Small intestine (tissue), 7 donors: ENCODE data around the gene C14orf180. TPM values are rescaled to one million over a fixed set of nuclear protein-coding genes. Genes with fewer than 3 reads are reported as not detected.

ENCODE experiments used
- DNase-seq, 2 donors: peaks; one replicate each; pipeline versions ENCODE4 v3.0.0 to v3.0.0-alpha.2; 2013
- FAIRE-seq: peaks from 2 replicates; lab custom pipeline; 2012; peaks lifted over from hg19 to GRCh38; lab: Jason Lieb, UNC
- H3K27ac ChIP-seq, 3 donors: one replicate each; pipeline ENCODE4 v1.5.1; 2013; ENCODE audit warnings: low read length in 2 of 3, mild to moderate bottlenecking in 2 of 3, control low read depth in 1 of 3, inconsistent platforms in 1 of 3, low read depth in 1 of 3, moderate library complexity in 1 of 3
- H3K27me3 ChIP-seq, 3 donors: one replicate each; pipeline ENCODE4 v1.6.1; 2013; ENCODE audit warnings: low read length in 3 of 3, inconsistent platforms in 1 of 3; ENCODE audit not compliant: control insufficient read depth in 3 of 3, insufficient read depth in 3 of 3
- H3K36me3 ChIP-seq, 3 donors: one replicate each; pipeline ENCODE4 v1.6.1; 2013; ENCODE audit warnings: low read length in 3 of 3, inconsistent platforms in 1 of 3, low read depth in 1 of 3, mild to moderate bottlenecking in 1 of 3, moderate library complexity in 1 of 3; ENCODE audit not compliant: control insufficient read depth in 3 of 3, insufficient read depth in 2 of 3
- H3K4me1 ChIP-seq, 3 donors: one replicate each; pipeline ENCODE4 v1.6.1; 2013; ENCODE audit warnings: low read length in 2 of 3, inconsistent platforms in 1 of 3, low read depth in 1 of 3, mild to moderate bottlenecking in 1 of 3, moderate library complexity in 1 of 3; ENCODE audit not compliant: control insufficient read depth in 3 of 3, insufficient read depth in 2 of 3
- H3K4me3 ChIP-seq, 3 donors: one replicate each; pipeline ENCODE4 v1.5.1; 2013; ENCODE audit warnings: low read length in 3 of 3, control low read depth in 1 of 3, inconsistent platforms in 1 of 3, low read depth in 1 of 3, mild to moderate bottlenecking in 1 of 3, moderate library complexity in 1 of 3
- H3K9me3 ChIP-seq, 2 donors: one replicate each; pipeline ENCODE4 v1.6.1; 2013; ENCODE audit warnings: low read depth in 1 of 2, low read length in 1 of 2; ENCODE audit not compliant: control insufficient read depth in 2 of 2, insufficient read depth in 1 of 2
- WGBS, 3 donors: extraction: QIAGEN DNeasy Blood & Tissue Kit; methylation state at CpG; one replicate each; pipeline ENCODE4 v1.1.7; 2013; 5-methylcytosine and 5-hydroxymethylcytosine counted together
- polyA plus RNA-seq, 4 donors: library from polyadenylated mRNA; stranded (reverse) in 3 of 4; unstranded in 1 of 4; fragments of 200-250 nt in 3 of 4; fragments of 120-200 nt in 1 of 4; gene quantifications; one replicate each; pipeline versions ENCODE4 v1.2.1 to v1.2.3, GENCODE V29; 2013
- donor health status: healthy with polysubstance abuse.
- donor health status: control.
- donor health status: control.
- donor health status: Bipolar disorder and iron deficiency.
- donor health status: healthy.

Gene C14orf180
- polyA plus RNA-seq, 4 donors = 0.04 to 2.3 TPM; not detected in 2

- Histone ChIP-seq H3K27ac (no peak overlapping the region), H3K4me1 (no peaks in the 10 kb centered on the region), H3K27me3 (peaks cover 0 to 11% (median 0%) of the 10 kb centered on the region in 3 donors), H3K4me3 (no peak overlapping the region), H3K9me3 (no peaks in the 10 kb centered on the region), H3K36me3 (no peaks in the 10 kb centered on the region)
- DNase-seq (no peak), FAIRE-seq (no peak)
- 80% methylated on average over 15 to 16 of the region's 16 CpGs for WGBS, 3 donors
Measured at GRCh38 chr14:104542871-104543830, 36.4 kb upstream of the C14orf180 start.

DNA sequence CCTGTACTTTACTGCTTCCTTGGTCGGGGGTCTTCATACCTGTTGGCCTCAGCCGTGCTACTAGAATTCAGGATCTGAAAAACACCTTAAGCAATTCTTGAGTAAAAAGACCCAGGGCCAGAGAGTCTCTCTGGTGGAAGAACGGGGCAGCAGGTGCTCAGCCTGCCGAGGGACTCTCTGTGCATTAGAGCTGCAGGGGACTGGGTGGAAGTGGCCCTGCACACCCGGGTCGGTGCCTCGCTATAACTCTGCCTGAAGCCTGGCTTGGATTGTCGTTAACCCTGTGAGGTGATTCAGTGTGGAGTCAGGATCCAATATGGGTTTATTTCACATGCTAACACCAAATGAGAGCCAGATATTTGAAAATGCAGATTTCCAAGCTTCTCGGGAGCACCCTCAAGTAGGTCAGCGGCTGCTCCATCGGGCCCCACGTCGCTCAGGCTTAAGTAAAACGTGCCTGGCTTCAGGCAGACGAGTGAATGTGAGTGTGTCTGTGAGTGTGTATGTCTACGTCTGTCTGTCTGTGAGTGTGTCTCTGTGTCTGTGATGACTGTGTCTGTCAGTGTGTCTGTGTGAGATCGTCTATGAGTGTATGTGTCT is 35.1 kb upstream of the C14orf180 start:
- H3K4me1 ChIP-seq = no peaks in the 10 kb centered on the region
- H3K27me3 ChIP-seq = peaks cover 0 to 11% (median 0%) of the 10 kb centered on the region in 3 donors
- H3K36me3 ChIP-seq = no peaks in the 10 kb centered on the region
- 54 to 71% (median 65%) methylated on average over 17 of the region's 17 CpGs for WGBS, 3 donors
- FAIRE-seq = no peak
- H3K4me3 ChIP-seq = no peak overlapping the region
- no peak for DNase-seq
- H3K27ac ChIP-seq = no peak overlapping the region
- H3K9me3 ChIP-seq = no peaks in the 10 kb centered on the region

DNA sequence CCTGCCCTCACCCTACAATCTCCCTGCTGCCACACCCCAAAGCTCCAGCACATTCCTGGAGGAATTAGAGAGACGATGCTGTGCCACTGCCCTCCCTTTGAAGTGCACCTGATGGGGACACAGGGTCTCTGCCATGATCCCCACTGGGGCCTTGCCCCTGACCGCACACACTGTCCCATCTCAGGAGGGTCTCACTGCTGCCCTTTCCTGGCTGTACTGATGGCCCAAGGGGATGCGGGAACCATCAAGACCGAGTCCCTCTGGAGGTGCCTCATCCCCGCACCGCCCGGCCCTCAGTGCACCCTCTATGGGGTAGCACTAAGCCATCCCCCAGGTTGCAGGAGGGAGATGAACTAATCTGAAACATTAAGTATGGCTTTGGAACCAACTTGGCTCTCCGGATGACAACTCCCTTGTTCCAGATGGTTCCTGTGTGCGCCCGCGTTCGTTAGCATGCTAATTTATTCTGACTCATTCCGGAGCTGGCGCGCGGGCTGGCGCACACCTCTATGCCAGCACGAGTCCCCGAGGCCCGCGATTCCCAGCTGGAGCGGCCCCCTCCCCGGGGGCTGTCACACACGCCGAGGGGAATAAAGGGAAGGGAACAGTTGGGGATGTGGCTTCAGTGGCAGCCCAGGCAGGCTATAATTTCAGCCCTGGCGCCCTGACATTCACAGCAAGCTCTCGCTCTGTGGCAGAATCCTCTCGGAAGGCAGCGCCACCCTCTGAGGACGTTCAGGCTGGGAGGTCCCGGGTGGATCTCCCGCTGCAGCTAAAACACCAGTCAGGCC is 34.2 kb upstream of the C14orf180 start:
- 58 to 62% (median 58%) methylated on average over 32 of the region's 32 CpGs for WGBS, 3 donors
- no peak overlapping the region for H3K27ac ChIP-seq
- no peak for DNase-seq
- no peaks in the 10 kb centered on the region for H3K36me3 ChIP-seq
- no peak for FAIRE-seq
- H3K4me3 ChIP-seq = no peak overlapping the region
- H3K4me1 ChIP-seq = no peaks in the 10 kb centered on the region
- peaks cover 0 to 4% of the 10 kb centered on the region in 2 donors for H3K9me3 ChIP-seq
- H3K27me3 ChIP-seq = peaks cover 0 to 11% (median 0%) of the 10 kb centered on the region in 3 donors

DNA sequence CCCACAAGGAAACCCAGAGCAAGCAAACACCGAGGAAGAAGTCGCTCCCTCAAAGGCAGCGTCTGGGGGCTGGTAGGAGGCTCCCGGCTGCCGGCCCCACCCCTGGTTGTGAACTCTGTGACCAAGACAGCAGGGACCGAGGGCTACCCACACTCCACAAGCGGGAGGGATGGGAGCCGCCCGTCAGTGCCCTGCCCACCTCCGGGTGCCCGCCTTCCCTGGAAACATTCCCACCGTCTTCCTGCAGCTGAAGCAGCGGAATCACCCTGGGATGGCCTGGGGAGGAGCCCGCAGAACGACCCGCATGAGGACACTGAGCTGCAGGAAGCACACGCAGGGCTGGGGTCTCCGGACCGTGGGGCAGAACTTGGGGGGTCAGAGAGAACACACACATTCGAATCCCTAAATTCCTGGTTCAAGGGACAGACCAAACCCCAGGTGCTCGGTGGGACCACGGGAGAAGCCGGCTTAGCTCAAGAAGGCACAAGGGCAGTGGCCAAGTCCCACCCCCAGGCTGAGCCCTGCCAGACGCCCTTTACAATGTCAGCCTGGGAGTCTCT is 33.5 kb upstream of the C14orf180 start:
- Histone ChIP-seq H3K27ac (no peak overlapping the region), H3K9me3 (peaks cover 0 to 4% of the 10 kb centered on the region in 2 donors), H3K36me3 (no peaks in the 10 kb centered on the region), H3K27me3 (peaks cover 0 to 11% (median 0%) of the 10 kb centered on the region in 3 donors), H3K4me1 (no peaks in the 10 kb centered on the region), H3K4me3 (no peak overlapping the region)
- 27 to 35% (median 28%) methylated on average over 24 of the region's 24 CpGs for WGBS, 3 donors
- DNase-seq (no peak), FAIRE-seq (no peak)

GRCh38 chr14:104546591-104547309 is 32.8 kb upstream of the C14orf180 start:
- DNase-seq = no peak
- no peak overlapping the region for H3K27ac ChIP-seq
- FAIRE-seq = no peak
- 73 to 80% (median 78%) methylated on average over 15 to 19 of the region's 19 CpGs for WGBS, 3 donors
- H3K4me1 ChIP-seq = no peaks in the 10 kb centered on the region
- H3K4me3 ChIP-seq = no peak overlapping the region
- H3K9me3 ChIP-seq = peaks cover 0 to 4% of the 10 kb centered on the region in 2 donors
- no peaks in the 10 kb centered on the region for H3K36me3 ChIP-seq
- peaks cover 0 to 11% (median 0%) of the 10 kb centered on the region in 3 donors for H3K27me3 ChIP-seq

GRCh38 chr14:104547310-104547997 is 32.1 kb upstream of the C14orf180 start:
- Histone ChIP-seq H3K9me3 (peaks cover 0 to 4% of the 10 kb centered on the region in 2 donors), H3K27me3 (peaks cover 0 to 11% (median 0%) of the 10 kb centered on the region in 3 donors), H3K27ac (no peak overlapping the region), H3K4me3 (no peak overlapping the region), H3K4me1 (no peaks in the 10 kb centered on the region), H3K36me3 (no peaks in the 10 kb centered on the region)
- WGBS, 3 donors = 67 to 85% (median 72%) methylated on average over 17 to 18 of the region's 18 CpGs
- FAIRE-seq = no peak
- no peak for DNase-seq

DNA sequence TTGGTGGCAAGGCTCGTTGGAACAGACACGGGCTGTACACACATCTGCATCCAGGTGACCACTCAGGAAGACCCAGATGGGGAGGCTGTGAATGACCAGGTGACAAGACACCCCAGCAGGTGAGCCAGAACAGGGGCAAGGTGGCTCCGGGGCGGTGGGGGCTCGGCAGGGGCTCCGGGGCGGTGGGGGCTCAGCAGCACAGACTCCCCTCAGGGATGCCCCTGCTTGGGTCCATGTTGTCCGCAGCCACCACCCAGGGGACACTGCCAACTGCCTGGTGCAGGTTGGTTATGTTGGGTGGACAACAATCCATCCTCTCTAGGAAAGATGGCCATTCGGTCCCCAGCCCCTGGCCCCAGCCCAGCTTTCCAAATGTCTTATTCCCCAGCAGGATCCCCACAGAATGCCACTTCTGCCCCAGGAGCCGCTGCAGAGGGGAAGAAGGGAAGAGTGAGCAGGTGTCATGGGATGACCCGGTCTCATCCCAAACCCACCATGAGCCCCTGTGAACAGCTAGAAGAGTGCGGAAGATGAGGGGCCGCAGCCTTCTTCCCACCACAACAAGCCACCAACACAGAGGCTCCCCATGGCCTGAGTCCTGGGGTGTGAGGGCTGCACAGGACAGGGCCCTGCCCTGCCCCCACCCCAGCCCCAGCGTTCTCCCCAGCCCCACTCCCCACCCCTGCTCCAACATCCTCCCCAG is 31.4 kb upstream of the C14orf180 start:
- H3K36me3 ChIP-seq = no peaks in the 10 kb centered on the region

More for the DNA sequence above, 31.4 kb upstream of the C14orf180 start:
- H3K27me3 ChIP-seq = peaks cover 0 to 9% (median 0%) of the 10 kb centered on the region in 3 donors
- DNase-seq (no peak), FAIRE-seq (no peak)
- H3K4me3 ChIP-seq = no peak overlapping the region
- WGBS, 3 donors = 74 to 86% (median 77%) methylated on average over 12 to 14 of the region's 14 CpGs
- H3K27ac ChIP-seq = no peak overlapping the region
- peaks cover 0 to 4% of the 10 kb centered on the region in 2 donors for H3K9me3 ChIP-seq
- H3K4me1 ChIP-seq = no peaks in the 10 kb centered on the region
